HL-60/S4 treated with retinoic acid at 250 ng/mL for 4 days and 3 days (cell line): ENCODE measurements around the gene USP24.

Experiments used
- in situ Hi-C: fragments of 300-500 bp; cut with MboI; formaldehyde crosslinking; loops from 2 replicates; pipeline ENCODE4 v1.7.0; 2022; ENCODE audit warnings: low sequenced_read_pairs

Gene USP24

GRCh38 chr1:55215194-55216021 is at the start of gene USP24:
Gene USP24, minus strand, starts transcription at chr1:55215364. Its CDS starts 251 bp downstream, at chr1:55215113.
- in situ Hi-C loops: no loop called here

- in situ Hi-C loops: no loop called here
Observed at GRCh38 chr1:55262822-55263221, 47.7 kb upstream of the USP24 start.

- in situ Hi-C loops: no loop called here
Observed at GRCh38 chr1:55259911-55260609, 44.9 kb upstream of the USP24 start.

- in situ Hi-C loops: no loop called here
Observed at GRCh38 chr1:55257958-55258357, 42.8 kb upstream of the USP24 start.

- in situ Hi-C loops: no loop called here
Observed at GRCh38 chr1:55255901-55256300, 40.7 kb upstream of the USP24 start.

- in situ Hi-C loops: no loop called here
Observed at GRCh38 chr1:55252942-55253589, 37.9 kb upstream of the USP24 start.

- in situ Hi-C loops: no loop called here
Observed at GRCh38 chr1:55250399-55251075, 35.4 kb upstream of the USP24 start.

- in situ Hi-C loops: no loop called here
Observed at GRCh38 chr1:55249646-55250398, 34.7 kb upstream of the USP24 start.

- in situ Hi-C loops: no loop called here
Observed at GRCh38 chr1:55246896-55247295, 31.7 kb upstream of the USP24 start.

- in situ Hi-C loops: no loop called here
Observed at GRCh38 chr1:55246331-55246730, 31.2 kb upstream of the USP24 start.

GRCh38 chr1:55245781-55246180 is 30.6 kb upstream of the USP24 start:
- in situ Hi-C loops: no loop called here

GRCh38 chr1:55244476-55245099 is 29.4 kb upstream of the USP24 start:
- in situ Hi-C loops: no loop called here

GRCh38 chr1:55243655-55244054 is 28.5 kb upstream of the USP24 start:
- in situ Hi-C loops: no loop called here

GRCh38 chr1:55239548-55239947 is 24.4 kb upstream of the USP24 start:
- in situ Hi-C loops: no loop called here

- in situ Hi-C loops: no loop called here
Observed at GRCh38 chr1:55235722-55236121, 20.6 kb upstream of the USP24 start.

- in situ Hi-C loops: no loop called here
Observed at GRCh38 chr1:55234016-55234415, 18.9 kb upstream of the USP24 start.

- in situ Hi-C loops: no loop called here
Observed at GRCh38 chr1:55233145-55233777, 18.1 kb upstream of the USP24 start.

- in situ Hi-C loops: no loop called here
Observed at GRCh38 chr1:55232448-55233144, 17.4 kb upstream of the USP24 start.

- in situ Hi-C loops: no loop called here
Observed at GRCh38 chr1:55231745-55232144, 16.6 kb upstream of the USP24 start.
